ENCODE measurements around the gene ANKRD66. TPM values are rescaled to one million over a fixed set of nuclear protein-coding genes. Genes with fewer than 3 reads are reported as not detected.
"Not testable (repeated sequence)": the region's sequence is repeated elsewhere in the genome, so short reads cannot be mapped to it uniquely, and the experiment has no call there.

Gene ANKRD66
- total RNA-seq, 1 experiment from 2014 or later, result not detected

DNA sequence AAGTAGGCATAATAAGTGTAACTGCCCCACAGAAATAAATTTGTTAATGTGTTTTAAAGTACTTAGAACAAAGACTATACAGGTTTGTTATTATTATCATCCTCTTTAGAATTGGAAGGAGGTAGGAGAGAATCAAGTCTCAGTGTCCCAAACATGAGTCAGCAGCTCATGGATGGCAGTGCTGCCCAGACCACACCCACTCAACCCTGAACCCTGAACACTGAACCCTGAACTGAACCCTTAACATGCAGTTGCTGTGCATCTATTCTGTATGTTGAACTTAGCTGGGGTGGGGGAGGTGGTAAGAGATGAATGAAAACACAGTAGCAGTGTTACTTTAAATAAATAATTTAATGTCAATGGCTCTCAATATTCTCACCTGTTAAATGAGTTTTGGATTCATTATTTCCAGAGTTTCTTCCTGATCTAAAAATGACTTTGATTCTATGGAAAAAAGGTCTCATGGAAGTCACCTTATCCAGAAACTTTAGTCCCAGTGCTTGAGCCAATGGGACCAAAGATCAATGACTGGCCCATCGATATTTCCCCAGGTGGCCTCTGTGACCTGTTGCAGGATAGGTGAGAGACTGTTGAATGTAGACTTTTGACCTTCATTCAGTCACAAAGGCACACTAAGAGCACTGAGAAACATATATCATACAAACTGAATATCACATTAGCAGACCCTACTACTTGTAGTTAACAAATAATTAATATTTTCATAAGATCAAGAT is 3.1 kb upstream of the ANKRD66 start:
- no peak overlapping the region for H2BK5ac ChIP-seq (ENCODE audit: insufficient read length, low read length)
- no peak overlapping the region for H2AFZ ChIP-seq (ENCODE audit: low read length)
- Mint-ChIP-seq H3K4me3 (no peak overlapping the region), H3K27ac (no peak overlapping the region), H3K4me1 (peaks cover 12 to 16% of the 10 kb centered on the region in 2 experiments), H3K9me3 (no peaks in the 10 kb centered on the region; a peak in 1 of 5 replicates), H3K36me3 (ENCODE audit: insufficient read depth in 1 of 3, low read depth in 3 of 3) (no peaks in the 10 kb centered on the region), H3K27me3 (ENCODE audit: low read depth) (peaks cover 19% of the 10 kb centered on the region)
- H2AK5ac ChIP-seq (ENCODE audit: insufficient read length, low read length), result no peak overlapping the region
- no peak overlapping the region for H3K18ac ChIP-seq (ENCODE audit: insufficient read length, low read depth, low read length)
- H3K79me2 ChIP-seq (ENCODE audit: insufficient read depth, low read length), result no peaks in the 10 kb centered on the region
- no CpG with 5 or more reads among the region's 1 CpG for WGBS (ENCODE audit: extremely low coverage, insufficient read length, low lambda C conversion rate)
- no peak overlapping the region for H3K9ac ChIP-seq (ENCODE audit: extremely low read depth, insufficient read length, low read length)
- TF ChIP-seq, protein P1, sequence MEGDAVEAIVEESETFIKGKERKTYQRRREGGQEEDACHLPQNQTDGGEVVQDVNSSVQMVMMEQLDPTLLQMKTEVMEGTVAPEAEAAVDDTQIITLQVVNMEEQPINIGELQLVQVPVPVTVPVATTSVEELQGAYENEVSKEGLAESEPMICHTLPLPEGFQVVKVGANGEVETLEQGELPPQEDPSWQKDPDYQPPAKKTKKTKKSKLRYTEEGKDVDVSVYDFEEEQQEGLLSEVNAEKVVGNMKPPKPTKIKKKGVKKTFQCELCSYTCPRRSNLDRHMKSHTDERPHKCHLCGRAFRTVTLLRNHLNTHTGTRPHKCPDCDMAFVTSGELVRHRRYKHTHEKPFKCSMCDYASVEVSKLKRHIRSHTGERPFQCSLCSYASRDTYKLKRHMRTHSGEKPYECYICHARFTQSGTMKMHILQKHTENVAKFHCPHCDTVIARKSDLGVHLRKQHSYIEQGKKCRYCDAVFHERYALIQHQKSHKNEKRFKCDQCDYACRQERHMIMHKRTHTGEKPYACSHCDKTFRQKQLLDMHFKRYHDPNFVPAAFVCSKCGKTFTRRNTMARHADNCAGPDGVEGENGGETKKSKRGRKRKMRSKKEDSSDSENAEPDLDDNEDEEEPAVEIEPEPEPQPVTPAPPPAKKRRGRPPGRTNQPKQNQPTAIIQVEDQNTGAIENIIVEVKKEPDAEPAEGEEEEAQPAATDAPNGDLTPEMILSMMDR (conservative IDR thresholded peaks at IDR 0.05), result no peak
- no peak overlapping the region for H3K56ac ChIP-seq (ENCODE audit: insufficient read length, low read depth, low read length)
- H2BK12ac ChIP-seq (ENCODE audit: insufficient read length, low read depth, low read length), result no peak overlapping the region
- H2BK15ac ChIP-seq (ENCODE audit: low read depth, low read length), result no peak overlapping the region
- no peak overlapping the region for H3K27ac ChIP-seq (ENCODE audit: insufficient read length, low read depth, low read length)
- no peak overlapping the region for H3K4ac ChIP-seq (ENCODE audit: low read depth, low read length)
- no peak overlapping the region for H4K5ac ChIP-seq (ENCODE audit: insufficient read length, low read depth, low read length)
- H3K23ac ChIP-seq (ENCODE audit: insufficient read length, low read depth, low read length), result no peak overlapping the region
- no peak overlapping the region for H3T11ph ChIP-seq (ENCODE audit: low read length)
- H3K14ac ChIP-seq (ENCODE audit: insufficient read depth, low read length), result no peak overlapping the region
- no peak overlapping the region for H2BK20ac ChIP-seq (ENCODE audit: low read depth, low read length, poor library complexity, severe bottlenecking)
- no peaks in the 10 kb centered on the region for H3K23me2 ChIP-seq (ENCODE audit: insufficient read length, low read depth, low read length, poor library complexity, severe bottlenecking)
- DNase-seq, result no peak
- H4K20me1 ChIP-seq (ENCODE audit: control insufficient read depth, insufficient read depth, insufficient read length), result no peaks in the 10 kb centered on the region
- no peaks in the 10 kb centered on the region for H3K27me3 ChIP-seq (ENCODE audit: insufficient read depth, low read length)
- H2BK120ac ChIP-seq (ENCODE audit: low read depth, low read length, poor library complexity, severe bottlenecking), result no peak overlapping the region
- H3K79me1 ChIP-seq (ENCODE audit: insufficient read depth, low read depth, low read length, poor library complexity, severe bottlenecking), result no peaks in the 10 kb centered on the region
- H3K4me2 ChIP-seq (ENCODE audit: insufficient read depth, insufficient read length, low read length), result no peak overlapping the region
- H4K91ac ChIP-seq (ENCODE audit: insufficient read length, low read depth, low read length), result no peak overlapping the region
- H3K9me3 ChIP-seq (ENCODE audit: control insufficient read depth, low read depth, low read length), result no peaks in the 10 kb centered on the region
- no peak overlapping the region for H4K8ac ChIP-seq (replicated peaks; ENCODE audit: insufficient read length, low read depth, low read length)
- peaks cover 3% of the 10 kb centered on the region for H3K4me1 ChIP-seq (ENCODE audit: insufficient read depth, low read length)

DNA sequence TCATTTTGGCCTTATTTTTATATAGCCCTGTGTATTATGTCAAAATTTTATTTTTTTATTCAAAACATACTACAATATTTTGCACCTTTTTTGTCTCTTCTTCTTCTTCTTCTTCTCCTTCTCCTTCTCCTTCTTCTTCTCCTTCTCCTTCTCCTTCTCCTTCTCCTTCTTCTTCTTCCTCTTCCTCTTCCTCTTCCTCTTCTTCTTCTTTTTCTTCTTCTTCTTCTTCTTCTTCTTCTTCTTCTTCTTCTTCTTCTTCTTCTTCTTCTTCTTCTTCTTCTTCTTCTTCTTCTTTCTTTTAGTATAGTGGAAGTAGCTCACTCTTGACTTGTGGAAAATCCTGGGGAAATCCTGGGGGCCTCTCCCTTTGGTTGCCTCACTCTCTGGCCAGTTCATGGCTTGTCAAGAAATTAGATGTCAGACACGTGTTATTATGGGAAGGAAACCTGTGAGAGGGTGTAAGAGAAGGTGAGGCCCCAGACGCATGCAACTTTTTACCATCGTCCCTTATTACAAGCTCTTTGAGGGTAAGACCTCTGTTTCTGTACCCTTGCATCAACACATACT is 2.5 kb upstream of the ANKRD66 start:
- not testable (repeated sequence) for H3K14ac ChIP-seq (ENCODE audit: insufficient read depth, low read length); H3K36me3 Mint-ChIP-seq (ENCODE audit: insufficient read depth in 1 of 3, low read depth in 3 of 3); H3K4me1 ChIP-seq (ENCODE audit: insufficient read depth, low read length); H2AK5ac ChIP-seq (ENCODE audit: insufficient read length, low read length); H2BK5ac ChIP-seq (ENCODE audit: insufficient read length, low read length); H3K56ac ChIP-seq (ENCODE audit: insufficient read length, low read depth, low read length); H3K79me2 ChIP-seq (ENCODE audit: insufficient read depth, low read length); H3K9me3 Mint-ChIP-seq; H3K9ac ChIP-seq (ENCODE audit: extremely low read depth, insufficient read length, low read length); H3K27me3 ChIP-seq (ENCODE audit: insufficient read depth, low read length); H4K20me1 ChIP-seq (ENCODE audit: control insufficient read depth, insufficient read depth, insufficient read length); H2BK20ac ChIP-seq (ENCODE audit: low read depth, low read length, poor library complexity, severe bottlenecking); H3K27ac ChIP-seq (ENCODE audit: insufficient read length, low read depth, low read length); H3K79me1 ChIP-seq (ENCODE audit: insufficient read depth, low read depth, low read length, poor library complexity, severe bottlenecking); H4K8ac ChIP-seq (replicated peaks; ENCODE audit: insufficient read length, low read depth, low read length); H3K4me3 Mint-ChIP-seq; H4K91ac ChIP-seq (ENCODE audit: insufficient read length, low read depth, low read length); DNase-seq; H3K23ac ChIP-seq (ENCODE audit: insufficient read length, low read depth, low read length); H2AFZ ChIP-seq (ENCODE audit: low read length); H2BK12ac ChIP-seq (ENCODE audit: insufficient read length, low read depth, low read length); H2BK15ac ChIP-seq (ENCODE audit: low read depth, low read length); H3K18ac ChIP-seq (ENCODE audit: insufficient read length, low read depth, low read length); H3K27ac Mint-ChIP-seq; H3K4ac ChIP-seq (ENCODE audit: low read depth, low read length); H3K4me2 ChIP-seq (ENCODE audit: insufficient read depth, insufficient read length, low read length); H3K9me3 ChIP-seq (ENCODE audit: control insufficient read depth, low read depth, low read length); H3T11ph ChIP-seq (ENCODE audit: low read length); H3K23me2 ChIP-seq (ENCODE audit: insufficient read length, low read depth, low read length, poor library complexity, severe bottlenecking); H2BK120ac ChIP-seq (ENCODE audit: low read depth, low read length, poor library complexity, severe bottlenecking); H4K5ac ChIP-seq (ENCODE audit: insufficient read length, low read depth, low read length)
- H3K27me3 Mint-ChIP-seq (ENCODE audit: low read depth), result peaks cover 19% of the 10 kb centered on the region
- no CpG with 5 or more reads among the region's 3 CpGs for WGBS (ENCODE audit: extremely low coverage, insufficient read length, low lambda C conversion rate)
- H3K4me1 Mint-ChIP-seq, result peaks cover 18 to 23% of the 10 kb centered on the region in 2 experiments
